Heart right ventricle (tissue), 16 donors: ENCODE measurements around the gene GPRASP2. TPM values are rescaled to one million over a fixed set of nuclear protein-coding genes. Genes with fewer than 3 reads are reported as not detected.

ENCODE experiments used
- ATAC-seq, 8 donors: fragments of 200-7000 bp; cut with Tn5 transposase; one replicate each; pipeline ENCODE4 v1.9.1; 2020; ENCODE audit warnings: mild to moderate bottlenecking in 8 of 8, moderate library complexity in 8 of 8, moderate number of reproducible peaks in 1 of 8
- DNase-seq, 2 donors: peaks; one replicate each; pipeline ENCODE4 v3.0.0-alpha.2; 2020
- H3K27ac ChIP-seq, 10 donors: fragments of 200-600 bp; sonication (generic) in 2 of 10; one replicate each; pipeline versions ENCODE4 v1.5.0 to v1.8.0; 2020 to 2022; ENCODE audit warnings: mild to moderate bottlenecking in 3 of 10
- H3K27me3 ChIP-seq, 7 donors: fragments of 200-600 bp; one replicate each; pipeline ENCODE4 v1.8.0; 2021 to 2022; ENCODE audit warnings: mild to moderate bottlenecking in 2 of 7
- H3K36me3 ChIP-seq, 9 donors: fragments of 200-600 bp; sonication (generic) in 1 of 9; one replicate each; pipeline versions ENCODE4 v1.5.0 to v1.8.0; 2020 to 2022; ENCODE audit warnings: mild to moderate bottlenecking in 2 of 9
- H3K4me1 ChIP-seq, 9 donors: fragments of 200-600 bp; sonication (generic) in 1 of 9; one replicate each; pipeline versions ENCODE4 v1.5.0 to v1.8.0; 2020 to 2022; ENCODE audit warnings: mild to moderate bottlenecking in 4 of 9
- H3K4me3 ChIP-seq, 10 donors: fragments of 200-600 bp; sonication (generic) in 2 of 10; one replicate each; pipeline versions ENCODE4 v1.5.0 to v1.8.0; 2020 to 2022; ENCODE audit warnings: mild to moderate bottlenecking in 7 of 10, moderate library complexity in 2 of 10
- H3K9me3 ChIP-seq, 11 donors: fragments of 200-600 bp in 10 of 11; sonication (generic) in 2 of 11; one replicate each; pipeline versions ENCODE4 v1.5.0 to v1.8.0; 2013 to 2022; ENCODE audit warnings: mild to moderate bottlenecking in 2 of 11, control low read depth in 1 of 11, moderate library complexity in 1 of 11
- WGBS, 2 donors: extraction: QIAGEN DNeasy Blood & Tissue Kit; methylation state at CpG; one replicate each; pipeline ENCODE4 v1.1.7; 2013; ENCODE audit warnings: inconsistent platforms in 1 of 2; 5-methylcytosine and 5-hydroxymethylcytosine counted together
- intact Hi-C, 10 donors: fragments of 100-400 bp; cut with DNase I; formaldehyde crosslinking; loops; one replicate each; pipeline versions ENCODE4 v1.11.1 to v1.14.2; 2022
- polyA plus RNA-seq, 2 donors: library from polyadenylated mRNA; stranded (reverse); fragments of 200-250 nt; gene quantifications; one replicate each; pipeline ENCODE4 v1.2.3, GENCODE V29; 2013
- total RNA-seq, 10 donors: library from RNA; stranded (reverse); fragmentation: NEBNext Ultra II Directional in 3 of 10; extraction: Animal tissue kit (Norgen Biotek cat#: 25700) in 3 of 10; gene quantifications; one replicate each; pipeline versions ENCODE4 v1.2.1 to v1.2.4, GENCODE V29; 2021 to 2023
- TF ChIP-seq, protein P1 (sequence below), 9 donors: fragments of 200-600 bp; sonication (generic) in 2 of 9; IDR thresholded peaks; one replicate each; pipeline versions ENCODE4 v1.5.0 to v1.8.0; 2021 to 2022; ENCODE audit warnings: antibody characterized with exemption in 9 of 9, mild to moderate bottlenecking in 5 of 9, moderate library complexity in 1 of 9
- donor health status: Arrhythmogenic right ventricular cardiomyopathy.
- donor health status: ischemic (EF 13 %, LVEDD 7.1; RV severe dilation, severe dysfunction).
- donor health status: healthy with polysubstance abuse.
- donor health status: DM: no; HTN: yes; CAD: no.
- donor health status: DM: no; HTN: no; CAD: no.
- donor health status: ischemic (EF 25% LVEDD 6.9; RV normal size, moderate dysfunction).
- donor health status: ischemic (EF 25% LVEDD 5.7; RV mildly dilated, moderate dysfunction).
- donor health status: healthy.
- donor health status: DM: yes; HTN: yes; CAD: no.
- donor health status: Ischemic cardiomyopathy.
- donor health status: ischemic (EF 35%, LVEDD 5.7; RV mildly dilated, moderate dysfunction).
- donor health status: nonischemic (EF 11% LVEDD 7.7; RV severe dilation, severe dysfunction).
- donor health status: DM: yes; HTN: yes; CAD: no.
- donor health status: PGD.
- donor health status: ischemic (EF 29% LVEDD 5.4; RV normal size, mild dysfunction).
- donor health status: nonischemic (EF 23%, LVEDD 6.1; RV moderate dilation, normal function).

GPRASP2 gene
- total and polyA plus RNA-seq, 12 donors, result 3.7 to 21.3 (median 14.3) TPM

DNA sequence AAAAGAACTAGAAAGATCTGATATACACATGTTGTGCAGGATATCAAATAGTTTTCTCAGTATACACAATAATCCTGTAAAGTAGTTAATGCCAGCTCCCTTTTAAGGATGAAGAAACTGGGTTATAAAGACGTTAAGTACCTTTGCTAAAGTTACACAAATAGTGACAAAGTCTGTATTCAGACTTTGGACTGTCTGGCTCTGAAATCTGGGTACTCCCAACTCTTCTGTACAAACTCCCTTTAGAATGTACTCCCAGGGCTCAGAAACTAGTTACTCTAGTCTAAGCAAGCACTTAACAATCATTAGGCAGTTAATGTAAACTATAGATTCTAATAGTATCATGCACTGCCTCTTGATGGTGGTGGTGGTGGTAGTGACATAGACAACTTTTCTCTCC lies 15.5 kb downstream of the GPRASP2 start:
- DNase-seq (no peak), ATAC-seq (no peak)
- no peak overlapping the region for H3K27ac ChIP-seq
- 94 to 100% methylated on average over 1 of the region's 1 CpG for WGBS, 2 donors
- H3K9me3 ChIP-seq, result no peaks in the 10 kb centered on the region
- no peak overlapping the region for H3K4me3 ChIP-seq
- peaks cover 0 to 5% (median 0%) of the 10 kb centered on the region in 9 donors for H3K36me3 ChIP-seq
- no peaks in the 10 kb centered on the region for H3K4me1 ChIP-seq
- H3K27me3 ChIP-seq, result peaks cover 0 to 10% (median 0%) of the 10 kb centered on the region in 7 donors
- intact Hi-C loops, result no loop called here
- TF ChIP-seq, protein P1, sequence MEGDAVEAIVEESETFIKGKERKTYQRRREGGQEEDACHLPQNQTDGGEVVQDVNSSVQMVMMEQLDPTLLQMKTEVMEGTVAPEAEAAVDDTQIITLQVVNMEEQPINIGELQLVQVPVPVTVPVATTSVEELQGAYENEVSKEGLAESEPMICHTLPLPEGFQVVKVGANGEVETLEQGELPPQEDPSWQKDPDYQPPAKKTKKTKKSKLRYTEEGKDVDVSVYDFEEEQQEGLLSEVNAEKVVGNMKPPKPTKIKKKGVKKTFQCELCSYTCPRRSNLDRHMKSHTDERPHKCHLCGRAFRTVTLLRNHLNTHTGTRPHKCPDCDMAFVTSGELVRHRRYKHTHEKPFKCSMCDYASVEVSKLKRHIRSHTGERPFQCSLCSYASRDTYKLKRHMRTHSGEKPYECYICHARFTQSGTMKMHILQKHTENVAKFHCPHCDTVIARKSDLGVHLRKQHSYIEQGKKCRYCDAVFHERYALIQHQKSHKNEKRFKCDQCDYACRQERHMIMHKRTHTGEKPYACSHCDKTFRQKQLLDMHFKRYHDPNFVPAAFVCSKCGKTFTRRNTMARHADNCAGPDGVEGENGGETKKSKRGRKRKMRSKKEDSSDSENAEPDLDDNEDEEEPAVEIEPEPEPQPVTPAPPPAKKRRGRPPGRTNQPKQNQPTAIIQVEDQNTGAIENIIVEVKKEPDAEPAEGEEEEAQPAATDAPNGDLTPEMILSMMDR (IDR thresholded peaks at IDR 0.05), result no peak

DNA sequence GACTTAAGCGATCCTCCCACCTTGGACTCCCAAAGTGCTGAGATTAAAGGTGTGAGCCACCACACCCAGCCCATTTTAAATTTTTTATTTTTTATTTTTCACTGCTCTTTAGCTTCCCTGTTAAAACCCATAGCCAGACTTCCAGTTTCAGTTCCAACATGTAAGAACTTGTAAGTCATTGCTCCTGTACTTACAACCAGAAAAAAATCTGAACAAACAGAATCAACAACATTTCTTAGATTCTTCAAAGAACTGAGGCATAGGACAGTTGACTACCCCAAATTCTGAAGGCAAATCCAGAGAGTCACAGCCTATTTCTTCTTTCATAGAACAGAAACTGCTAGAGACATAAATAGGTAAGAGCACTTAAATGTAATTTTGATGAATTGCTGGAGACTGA lies 16.4 kb downstream of the GPRASP2 start:
- Histone ChIP-seq H3K4me3 (no peak overlapping the region), H3K4me1 (no peaks in the 10 kb centered on the region), H3K36me3 (peaks cover 0 to 5% (median 0%) of the 10 kb centered on the region in 9 donors), H3K27me3 (peaks cover 0 to 14% (median 0%) of the 10 kb centered on the region in 7 donors), H3K27ac (no peak overlapping the region), H3K9me3 (no peaks in the 10 kb centered on the region)
- intact Hi-C loops, result no loop called here
- DNase-seq (no peak), ATAC-seq (no peak)
- WGBS, 2 donors, result 100% methylated on average over 1 of the region's 1 CpG
- TF ChIP-seq, protein P1 (IDR thresholded peaks at IDR 0.05), result no peak

DNA sequence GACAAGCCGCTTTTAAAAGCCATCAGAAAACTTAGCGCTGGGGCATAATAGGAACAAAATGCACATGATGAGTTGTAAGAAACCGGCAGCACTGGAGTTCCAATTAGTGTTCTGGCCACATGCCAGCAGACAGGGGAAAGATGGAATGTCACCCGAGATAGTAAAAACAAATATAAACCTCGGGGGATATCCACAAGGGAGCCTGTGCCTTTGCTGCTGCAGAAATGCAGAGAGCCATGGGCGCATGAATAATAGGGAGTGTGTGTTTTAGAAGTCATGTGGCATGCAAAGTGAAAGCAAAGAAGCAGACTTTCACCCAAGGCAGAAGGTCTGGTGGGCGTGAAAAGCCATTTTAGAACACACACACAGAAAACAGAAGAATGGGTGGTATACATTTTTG lies 27.4 kb downstream of the GPRASP2 start:
- intact Hi-C loops, result no loop called here
- Histone ChIP-seq H3K9me3 (no peaks in the 10 kb centered on the region), H3K4me1 (no peaks in the 10 kb centered on the region), H3K4me3 (no peak overlapping the region), H3K36me3 (peaks cover 0 to 3% (median 0%) of the 10 kb centered on the region in 9 donors), H3K27ac (no peak overlapping the region), H3K27me3 (no peaks in the 10 kb centered on the region)
- TF ChIP-seq, protein P1 (IDR thresholded peaks at IDR 0.05), result no peak
- DNase-seq (no peak), ATAC-seq (no peak)
- 51 to 53% methylated on average over 7 of the region's 7 CpGs for WGBS, 2 donors

DNA sequence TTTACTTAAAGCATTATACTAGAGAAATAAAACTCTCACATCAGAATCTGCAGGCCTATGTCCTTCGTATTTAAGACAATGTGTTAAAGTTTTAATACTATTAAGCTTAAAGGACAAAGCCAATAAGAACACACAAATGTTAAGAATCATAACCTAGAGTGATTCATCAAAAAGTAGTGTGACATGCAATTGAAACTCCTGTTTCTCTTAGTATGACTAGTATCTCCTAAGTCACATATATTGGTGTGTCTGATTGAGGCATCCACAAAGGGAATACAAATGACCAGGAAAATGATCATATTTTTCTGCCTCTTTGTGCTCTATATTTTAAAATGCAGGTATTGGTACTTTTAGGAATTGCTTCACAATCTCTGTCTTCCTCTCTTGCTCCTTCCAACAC lies 32.1 kb downstream of the GPRASP2 start:
- H3K27me3 ChIP-seq, result peaks cover 0 to 20% (median 0%) of the 10 kb centered on the region in 7 donors
- TF ChIP-seq, protein P1 (IDR thresholded peaks at IDR 0.05), result no peak
- no peak overlapping the region for H3K27ac ChIP-seq
- ATAC-seq (no peak), DNase-seq (no peak)
- intact Hi-C loops, result no loop called here
- 97 to 100% methylated on average over 1 of the region's 1 CpG for WGBS, 2 donors
- no peaks in the 10 kb centered on the region for H3K9me3 ChIP-seq
- H3K4me3 ChIP-seq, result no peak overlapping the region
- no peaks in the 10 kb centered on the region for H3K36me3 ChIP-seq
- peaks cover 0 to 5% (median 0%) of the 10 kb centered on the region in 9 donors for H3K4me1 ChIP-seq
